ENCODE results near the gene ZNF366.

DNA sequence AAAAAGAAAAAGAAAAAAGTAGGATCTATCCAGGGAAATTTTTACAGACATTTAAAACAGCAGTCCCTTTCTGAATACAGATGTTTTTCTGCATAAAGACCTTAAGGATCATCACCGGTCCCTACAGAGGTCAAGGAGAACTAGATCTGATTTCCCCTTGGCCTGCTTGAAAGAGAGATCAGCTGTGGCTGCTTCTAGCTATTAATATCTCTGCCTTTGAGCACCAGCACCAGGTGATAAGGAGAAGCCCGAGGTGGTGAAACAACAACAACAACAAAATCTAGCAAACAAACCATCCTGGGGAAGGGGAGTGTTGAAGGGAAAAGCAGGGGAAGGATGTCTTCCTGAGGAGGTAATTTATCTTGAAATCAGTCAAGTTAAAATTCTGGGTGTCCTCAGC lies 42.1 kb downstream of the ZNF366 start:
- no peak for TF ChIP-seq SP1 (IDR thresholded peaks at IDR 0.05)
- no peak for TF ChIP-seq FOXK2 (IDR thresholded peaks at IDR 0.05)
- no peak for TF ChIP-seq NFRKB (IDR thresholded peaks at IDR 0.05)
- TF ChIP-seq TARDBP (IDR thresholded peaks at IDR 0.05): no peak
- TF ChIP-seq ELF4 (IDR thresholded peaks at IDR 0.05): no peak
- TF ChIP-seq BHLHE40 (IDR thresholded peaks at IDR 0.05; ENCODE audit: borderline replicate concordance): no peak
- no peak for TF ChIP-seq FOXM1 (IDR thresholded peaks at IDR 0.05; ENCODE audit: borderline replicate concordance)

Measured in HEK293T (cell line).